Loucy (cell line): ENCODE results near the gene SPN.

Experiments
- H2AFZ ChIP-seq: fragments of 200-600 bp; sonication (generic); 2 replicates; pipeline ENCODE4 v1.6.0; 2016; ENCODE audit warnings: antibody characterized with exemption, mild to moderate bottlenecking, low read length, moderate library complexity
- H3F3A ChIP-seq: fragments of 200-600 bp; 2 replicates; pipeline ENCODE4 v1.6.0; 2016; ENCODE audit warnings: antibody characterized with exemption, low read depth, mild to moderate bottlenecking
- H3K27me3 ChIP-seq: fragments of 200-600 bp; sonication (generic); 2 replicates; pipeline ENCODE4 v1.6.1; 2014; ENCODE audit warnings: low read length, mild to moderate bottlenecking; ENCODE audit not compliant: insufficient read depth, poor library complexity, severe bottlenecking
- H3K36me3 ChIP-seq: fragments of 200-600 bp; sonication (generic); 2 replicates; pipeline ENCODE4 v1.6.1; 2016; ENCODE audit warnings: low read length; ENCODE audit not compliant: insufficient read depth
- H3K4me1 ChIP-seq: fragments of 200-600 bp; sonication (generic); 2 replicates; pipeline ENCODE4 v1.5.1; 2014; ENCODE audit warnings: low read length, mild to moderate bottlenecking; ENCODE audit not compliant: insufficient read depth, poor library complexity, severe bottlenecking
- H3K4me2 ChIP-seq: fragments of 200-600 bp; sonication (generic); 2 replicates; pipeline ENCODE4 v1.6.0; 2014; ENCODE audit warnings: antibody characterized with exemption, low read length, low read depth, mild to moderate bottlenecking; ENCODE audit not compliant: poor library complexity, severe bottlenecking
- H3K4me3 ChIP-seq: fragments of 200-600 bp; sonication (generic); 2 replicates; pipeline ENCODE4 v1.5.1; 2014; ENCODE audit warnings: low read length, mild to moderate bottlenecking, mixed read lengths; ENCODE audit not compliant: poor library complexity, severe bottlenecking
- H3K79me2 ChIP-seq: fragments of 200-600 bp; sonication (generic); 2 replicates; pipeline ENCODE4 v1.6.1; 2014; ENCODE audit warnings: low read length; ENCODE audit not compliant: insufficient read depth
- H3K9ac ChIP-seq: fragments of 200-600 bp; sonication (generic); 2 replicates; pipeline ENCODE4 v1.6.0; 2014; ENCODE audit warnings: mild to moderate bottlenecking, low read depth, low read length, moderate library complexity; ENCODE audit not compliant: poor library complexity, severe bottlenecking
- H3K9me2 ChIP-seq: fragments of 200-600 bp; sonication (generic); replicated peaks from 2 replicates; pipeline ENCODE4 v1.6.1; 2016; ENCODE audit warnings: low read depth, low read length, mixed read lengths
- H3K9me3 ChIP-seq: fragments of 200-600 bp; sonication (generic); 2 replicates; pipeline ENCODE4 v1.6.1; 2014; ENCODE audit warnings: mild to moderate bottlenecking, antibody characterized with exemption, low read length, low read depth; ENCODE audit not compliant: insufficient read depth
- H4K20me1 ChIP-seq: fragments of 200-600 bp; sonication (generic); 2 replicates; pipeline ENCODE4 v1.6.0; 2014; ENCODE audit warnings: antibody characterized with exemption, low read length, mild to moderate bottlenecking; ENCODE audit not compliant: insufficient read depth, poor library complexity, severe bottlenecking
- EZH2phosphoT487 ChIP-seq: fragments of 200-600 bp; IDR thresholded peaks from 2 replicates; pipeline ENCODE4 v1.6.1; 2018; ENCODE audit warnings: antibody characterized with exemption, mild to moderate bottlenecking, moderate library complexity, borderline replicate concordance
- TF ChIP-seq, protein P1 (sequence below): fragments of 200-600 bp; sonication (generic); conservative IDR thresholded peaks from 2 replicates; pipeline ENCODE4 v1.5.1; 2014; ENCODE audit warnings: mild to moderate bottlenecking, antibody characterized with exemption, low read length

The SPN gene

DNA sequence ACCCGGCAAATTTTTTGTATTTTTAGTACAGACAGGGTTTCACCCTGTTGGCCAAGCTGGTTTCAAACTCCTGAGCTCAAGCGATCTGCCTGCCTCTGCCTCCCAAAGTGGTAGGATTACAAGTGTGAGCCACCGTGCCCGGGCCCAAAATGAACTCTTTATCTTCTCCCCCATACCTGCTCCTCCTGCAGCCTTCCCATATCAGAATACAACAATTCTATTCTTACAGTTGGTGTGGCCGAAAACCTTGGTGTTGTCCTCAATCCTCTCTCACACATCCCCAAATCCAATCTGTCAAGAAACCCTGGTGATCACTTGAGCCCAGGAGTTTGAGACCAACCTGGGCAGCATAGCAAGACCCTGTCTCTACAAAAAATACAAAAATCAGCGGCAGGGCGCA is 19.5 kb upstream of the SPN start:
- Histone ChIP-seq H3K9me2 (no peaks in the 10 kb centered on the region), H3K4me3 (no peak overlapping the region), H3K9me3 (no peaks in the 10 kb centered on the region), H3K4me2 (no peak overlapping the region), H3K27me3 (no peaks in the 10 kb centered on the region), H3K36me3 (no peaks in the 10 kb centered on the region), H2AFZ (no peak overlapping the region), H3K79me2 (no peaks in the 10 kb centered on the region), H3K9ac (no peak overlapping the region), H3F3A (no peaks in the 10 kb centered on the region), H4K20me1 (no peaks in the 10 kb centered on the region), H3K4me1 (peaks cover 24% of the 10 kb centered on the region)
- no peak for TF ChIP-seq EZH2phosphoT487

DNA sequence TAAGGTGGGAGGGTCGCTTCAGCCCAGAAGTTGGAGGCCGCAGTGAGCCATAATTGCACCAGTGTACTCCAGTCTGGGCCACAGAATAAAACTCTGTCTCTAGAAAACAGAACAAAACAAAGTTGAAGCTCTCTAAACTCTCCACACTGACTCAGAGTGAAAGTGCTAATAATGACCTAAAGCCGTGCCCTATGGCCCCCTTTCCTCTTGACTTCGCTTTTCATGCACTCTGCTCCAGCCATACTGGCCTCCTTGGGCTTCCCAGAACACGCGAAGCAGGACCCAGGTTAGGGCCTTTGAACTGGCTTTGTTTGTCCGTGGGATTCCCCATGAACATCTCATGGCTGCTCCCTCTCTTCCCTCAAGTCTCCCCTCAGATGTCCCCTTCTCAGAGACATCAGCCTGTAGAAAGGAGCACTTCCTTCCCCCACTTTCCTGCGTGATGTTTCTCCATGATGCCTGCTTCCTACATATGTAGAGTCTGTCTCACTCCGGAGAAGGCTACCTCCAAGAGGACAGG is 18.6 kb upstream of the SPN start:
- H3K79me2 ChIP-seq = no peaks in the 10 kb centered on the region
- H3K27me3 ChIP-seq = no peaks in the 10 kb centered on the region
- no peaks in the 10 kb centered on the region for H3K36me3 ChIP-seq
- no peaks in the 10 kb centered on the region for H3F3A ChIP-seq
- peaks cover 24% of the 10 kb centered on the region for H3K4me1 ChIP-seq
- no peak overlapping the region for H3K4me2 ChIP-seq
- H2AFZ ChIP-seq = no peak overlapping the region
- H3K4me3 ChIP-seq = no peak overlapping the region
- no peaks in the 10 kb centered on the region for H4K20me1 ChIP-seq
- H3K9ac ChIP-seq = no peak overlapping the region
- no peak for TF ChIP-seq EZH2phosphoT487
- TF ChIP-seq, protein P1, sequence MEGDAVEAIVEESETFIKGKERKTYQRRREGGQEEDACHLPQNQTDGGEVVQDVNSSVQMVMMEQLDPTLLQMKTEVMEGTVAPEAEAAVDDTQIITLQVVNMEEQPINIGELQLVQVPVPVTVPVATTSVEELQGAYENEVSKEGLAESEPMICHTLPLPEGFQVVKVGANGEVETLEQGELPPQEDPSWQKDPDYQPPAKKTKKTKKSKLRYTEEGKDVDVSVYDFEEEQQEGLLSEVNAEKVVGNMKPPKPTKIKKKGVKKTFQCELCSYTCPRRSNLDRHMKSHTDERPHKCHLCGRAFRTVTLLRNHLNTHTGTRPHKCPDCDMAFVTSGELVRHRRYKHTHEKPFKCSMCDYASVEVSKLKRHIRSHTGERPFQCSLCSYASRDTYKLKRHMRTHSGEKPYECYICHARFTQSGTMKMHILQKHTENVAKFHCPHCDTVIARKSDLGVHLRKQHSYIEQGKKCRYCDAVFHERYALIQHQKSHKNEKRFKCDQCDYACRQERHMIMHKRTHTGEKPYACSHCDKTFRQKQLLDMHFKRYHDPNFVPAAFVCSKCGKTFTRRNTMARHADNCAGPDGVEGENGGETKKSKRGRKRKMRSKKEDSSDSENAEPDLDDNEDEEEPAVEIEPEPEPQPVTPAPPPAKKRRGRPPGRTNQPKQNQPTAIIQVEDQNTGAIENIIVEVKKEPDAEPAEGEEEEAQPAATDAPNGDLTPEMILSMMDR = no peak
- no peaks in the 10 kb centered on the region for H3K9me3 ChIP-seq
- H3K9me2 ChIP-seq = no peaks in the 10 kb centered on the region

DNA sequence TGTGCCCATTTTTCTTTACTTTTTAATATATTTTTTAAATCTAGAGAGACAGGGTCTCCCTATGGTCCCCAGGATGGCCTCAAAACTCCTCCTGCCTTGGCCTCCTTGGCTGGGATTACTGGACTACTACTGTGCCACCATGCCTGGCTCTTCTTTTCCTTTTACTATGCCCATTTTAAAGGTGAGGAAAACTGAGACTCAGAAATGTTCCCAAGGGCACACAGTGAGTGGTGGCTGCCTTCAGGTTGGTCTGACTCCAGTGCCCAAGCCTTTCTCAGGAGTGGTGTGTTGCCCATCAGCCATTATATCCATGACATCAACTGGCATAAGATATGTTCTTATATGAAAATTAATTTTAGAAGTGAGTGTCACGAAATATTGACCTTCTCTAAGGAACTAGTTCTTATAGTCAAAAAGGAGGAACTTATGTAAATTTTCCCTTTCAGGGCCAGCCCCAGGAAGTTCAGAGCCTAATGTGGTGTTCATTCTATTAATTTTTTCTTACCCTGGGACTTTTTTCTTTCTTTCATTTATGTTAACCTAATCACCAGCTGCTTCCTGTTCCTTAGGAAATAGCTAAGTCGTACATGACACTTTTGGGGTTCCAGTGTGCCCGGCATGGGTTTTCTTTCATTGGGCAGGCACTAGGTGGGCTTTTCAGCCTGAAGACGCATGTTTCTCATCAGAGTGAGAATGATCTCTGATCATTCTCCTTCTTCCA is 17.9 kb upstream of the SPN start:
- H4K20me1 ChIP-seq = no peaks in the 10 kb centered on the region
- no peaks in the 10 kb centered on the region for H3K27me3 ChIP-seq
- no peak overlapping the region for H3K4me2 ChIP-seq
- no peaks in the 10 kb centered on the region for H3K79me2 ChIP-seq
- H3K9ac ChIP-seq = no peak overlapping the region
- H3K9me3 ChIP-seq = no peaks in the 10 kb centered on the region
- peak overlapping the region; percentile 77 for H2AFZ ChIP-seq
- peaks cover 32% of the 10 kb centered on the region for H3K4me1 ChIP-seq
- no peaks in the 10 kb centered on the region for H3K9me2 ChIP-seq
- no peak overlapping the region for H3K4me3 ChIP-seq
- TF ChIP-seq, protein P1 = no peak
- TF ChIP-seq EZH2phosphoT487 = no peak
- no peaks in the 10 kb centered on the region for H3F3A ChIP-seq
- H3K36me3 ChIP-seq = no peaks in the 10 kb centered on the region

DNA sequence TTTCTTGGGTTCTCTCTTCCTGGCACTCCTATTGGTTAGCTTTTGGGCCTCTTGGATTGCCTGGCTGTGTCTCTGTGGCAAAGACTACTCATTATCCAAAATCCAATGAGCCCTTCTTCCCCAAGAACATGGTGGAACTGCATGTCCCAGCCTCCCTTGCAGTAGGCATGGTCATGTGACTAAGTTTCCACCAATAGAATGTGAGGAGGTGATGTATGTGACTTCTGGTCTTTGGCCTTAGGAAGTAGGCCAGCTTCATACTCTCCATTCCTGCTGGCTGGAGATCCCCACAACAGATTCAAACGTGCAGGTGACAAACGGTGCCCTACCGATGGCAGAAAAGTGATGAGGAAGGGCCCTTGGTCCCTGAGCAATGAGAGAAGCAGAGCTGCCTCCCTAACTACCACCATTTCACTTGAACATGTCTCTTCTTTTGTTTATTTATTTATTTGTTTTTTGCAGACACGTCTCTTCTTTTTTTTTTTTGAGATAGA is 17.3 kb upstream of the SPN start:
- H3K27me3 ChIP-seq = no peaks in the 10 kb centered on the region
- no peaks in the 10 kb centered on the region for H3K9me2 ChIP-seq
- no peak overlapping the region for H3K4me2 ChIP-seq
- no peak overlapping the region for H3K9ac ChIP-seq
- H2AFZ ChIP-seq = peak overlapping the region; percentile 77
- no peaks in the 10 kb centered on the region for H3K9me3 ChIP-seq
- H3K4me1 ChIP-seq = peaks cover 38% of the 10 kb centered on the region
- H3K36me3 ChIP-seq = no peaks in the 10 kb centered on the region
- no peak overlapping the region for H3K4me3 ChIP-seq
- H4K20me1 ChIP-seq = no peaks in the 10 kb centered on the region
- TF ChIP-seq, protein P1 = no peak
- no peak for TF ChIP-seq EZH2phosphoT487
- no peaks in the 10 kb centered on the region for H3F3A ChIP-seq
- no peaks in the 10 kb centered on the region for H3K79me2 ChIP-seq
